HG03159 (cell line): ENCODE data around the gene TMEM258.
A peak's percentile ranks its signal among the peaks of the same experiment; 100 is the strongest.

ENCODE experiments used
- ATAC-seq: cut with Tn5 transposase; IDR thresholded peaks from one replicate; pipeline ENCODE4 v1.9.1; 2021; ENCODE audit warnings: mild to moderate bottlenecking, moderate library complexity; ENCODE audit not compliant: unreplicated experiment

The TMEM258 gene

DNA sequence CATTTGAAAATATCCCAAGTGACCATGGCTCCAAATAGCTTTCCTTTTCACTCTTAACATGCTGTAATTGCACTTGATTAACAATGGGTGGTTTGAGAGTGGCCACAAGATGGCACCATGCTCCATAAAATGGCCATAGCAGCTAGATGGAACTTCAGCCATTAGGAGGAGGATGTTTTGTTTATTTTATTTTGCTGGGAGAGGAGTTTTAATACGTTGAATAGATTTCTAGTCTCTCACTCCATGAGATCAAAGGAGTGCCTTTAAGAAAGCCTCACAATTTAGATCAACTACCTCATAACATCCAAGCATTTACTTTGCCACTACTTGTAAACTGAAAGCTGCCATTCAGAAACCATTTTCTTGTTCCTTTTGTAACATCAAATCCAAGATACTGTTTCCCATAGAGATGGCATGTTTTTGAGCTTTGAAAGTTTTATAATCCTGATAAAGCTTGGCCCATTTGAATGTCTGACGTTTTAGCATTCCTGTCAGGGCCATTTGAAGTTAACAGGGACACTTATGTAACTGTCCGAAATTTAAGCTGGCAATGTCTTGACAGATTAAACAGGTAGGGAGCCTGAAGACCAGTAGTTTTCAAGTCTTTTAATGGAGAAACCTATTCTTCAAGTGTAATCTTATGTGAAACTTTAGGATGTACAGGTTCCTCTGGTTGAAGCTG, 5.0 kb upstream of the TMEM258 start:
- ATAC-seq, result no peak

- ATAC-seq, result no peak
These were observed 3.6 kb upstream of the TMEM258 start for GRCh38 chr11:61795876-61796526.

DNA sequence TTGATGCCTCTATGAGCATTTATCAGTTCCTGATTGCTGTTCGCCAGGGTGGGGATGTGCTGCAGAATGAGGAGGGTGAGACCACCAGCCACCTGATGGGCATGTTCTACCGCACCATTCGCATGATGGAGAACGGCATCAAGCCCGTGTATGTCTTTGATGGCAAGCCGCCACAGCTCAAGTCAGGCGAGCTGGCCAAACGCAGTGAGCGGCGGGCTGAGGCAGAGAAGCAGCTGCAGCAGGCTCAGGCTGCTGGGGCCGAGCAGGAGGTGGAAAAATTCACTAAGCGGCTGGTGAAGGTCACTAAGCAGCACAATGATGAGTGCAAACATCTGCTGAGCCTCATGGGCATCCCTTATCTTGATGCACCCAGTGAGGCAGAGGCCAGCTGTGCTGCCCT, 3.1 kb upstream of the TMEM258 start:
- ATAC-seq, result no peak

GRCh38 chr11:61794579-61794978, 2.2 kb upstream of the TMEM258 start:
- ATAC-seq, result no peak

DNA sequence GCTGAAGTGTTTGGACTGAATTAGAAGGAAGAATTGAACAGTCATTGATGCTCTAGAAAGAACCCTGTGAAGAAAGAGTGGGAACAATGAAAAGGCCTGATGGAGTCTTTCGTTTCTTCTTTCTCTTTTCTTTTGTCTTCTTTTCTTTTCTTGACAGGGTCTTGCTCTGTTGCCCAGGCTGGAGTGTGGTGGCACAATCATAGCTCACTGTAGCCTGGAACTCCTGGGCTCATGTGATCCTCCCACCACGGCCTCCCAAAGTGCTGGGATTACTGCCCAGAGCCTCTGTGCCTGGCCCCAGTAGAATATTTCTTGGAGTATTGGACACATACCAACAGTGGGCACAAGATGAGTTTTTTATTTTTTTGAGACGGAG, 1.4 kb upstream of the TMEM258 start:
- no peak for ATAC-seq

DNA sequence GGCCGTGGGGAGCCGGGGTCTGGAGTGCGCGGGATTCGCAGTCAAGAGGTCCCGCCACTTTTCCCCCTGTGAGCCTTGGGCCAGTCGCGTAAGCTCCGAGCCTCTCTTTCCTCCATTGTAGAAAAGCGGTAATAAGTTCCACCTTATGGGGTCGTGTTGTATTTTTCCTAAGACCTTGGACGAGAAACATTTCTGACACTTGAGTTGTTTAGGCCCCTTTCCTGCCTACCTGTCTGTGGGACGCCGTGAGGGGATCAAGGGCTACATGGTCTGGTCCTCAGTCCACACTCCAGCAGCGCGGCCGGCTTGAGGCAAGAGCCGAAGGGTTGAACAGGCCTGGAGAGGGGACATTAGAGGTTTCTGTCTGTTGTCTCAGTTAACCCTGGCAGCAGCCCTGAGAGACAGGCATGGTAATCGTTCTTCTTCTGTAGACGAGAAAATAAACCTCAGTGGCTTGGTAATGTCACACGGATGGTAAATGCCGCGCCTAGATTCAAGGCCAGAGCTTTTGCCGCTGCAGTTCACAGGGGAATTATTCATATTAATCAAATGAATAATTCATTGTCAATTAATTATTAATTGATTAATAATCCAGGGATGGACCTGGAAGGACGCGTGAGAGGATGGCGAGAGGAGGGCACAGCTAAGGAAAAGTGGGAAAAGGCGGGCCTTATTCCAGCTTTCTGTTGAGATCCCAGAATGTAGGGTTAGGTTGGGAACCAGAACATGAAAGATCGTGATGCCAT, 857 bp upstream of the TMEM258 start:
- ATAC-seq, result peak; percentile 6

- ATAC-seq, result peak; percentile 27
These were observed 576 bp downstream of the TMEM258 start for GRCh38 chr11:61791737-61792309.

DNA sequence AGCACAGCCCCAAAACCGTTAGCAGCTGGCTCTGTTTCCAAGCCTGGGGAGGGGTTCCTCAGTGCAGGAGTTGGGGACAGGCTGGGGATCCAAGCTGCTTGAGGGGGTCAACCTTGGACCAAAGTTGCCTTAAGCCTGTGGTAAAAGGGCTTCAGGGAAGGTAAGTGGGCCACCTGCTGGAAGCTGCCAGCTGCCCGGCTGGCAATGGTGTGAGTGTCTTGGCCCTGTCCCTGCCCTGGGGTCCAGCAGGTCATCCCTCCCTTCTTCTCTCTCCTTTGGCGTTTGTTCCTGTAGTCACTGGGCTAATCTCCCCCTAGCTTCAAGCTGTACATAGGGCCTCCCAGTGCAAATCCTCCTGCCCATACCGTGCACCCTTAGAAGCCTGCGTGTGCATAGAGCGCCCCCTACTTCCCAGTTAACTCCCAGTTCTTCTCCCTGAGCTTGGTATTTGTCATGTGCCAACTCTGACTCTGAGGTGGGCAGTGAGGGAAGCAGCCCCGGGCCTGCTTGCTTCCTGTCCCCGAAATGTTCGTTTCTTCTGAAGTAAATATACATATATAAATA, 4.4 kb downstream of the TMEM258 start:
- no peak for ATAC-seq

GRCh38 chr11:61785837-61786402, 6.5 kb downstream of the TMEM258 start:
- no peak for ATAC-seq

DNA sequence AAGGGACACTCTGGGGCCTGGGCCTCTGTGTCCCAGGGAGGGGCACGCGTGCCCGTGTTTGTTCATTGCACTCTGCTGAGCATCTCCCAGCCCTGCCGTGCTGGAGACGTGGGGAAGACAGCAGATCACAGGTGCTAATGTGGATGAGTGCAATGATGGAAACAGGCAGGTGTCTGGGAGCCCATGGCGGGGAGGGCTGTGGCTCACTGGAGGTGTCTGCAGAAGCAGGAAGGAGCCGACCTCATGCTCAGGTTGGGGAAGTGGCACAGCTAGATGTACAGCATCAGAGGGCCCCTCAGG, 7.9 kb downstream of the TMEM258 start:
- ATAC-seq, result no peak

DNA sequence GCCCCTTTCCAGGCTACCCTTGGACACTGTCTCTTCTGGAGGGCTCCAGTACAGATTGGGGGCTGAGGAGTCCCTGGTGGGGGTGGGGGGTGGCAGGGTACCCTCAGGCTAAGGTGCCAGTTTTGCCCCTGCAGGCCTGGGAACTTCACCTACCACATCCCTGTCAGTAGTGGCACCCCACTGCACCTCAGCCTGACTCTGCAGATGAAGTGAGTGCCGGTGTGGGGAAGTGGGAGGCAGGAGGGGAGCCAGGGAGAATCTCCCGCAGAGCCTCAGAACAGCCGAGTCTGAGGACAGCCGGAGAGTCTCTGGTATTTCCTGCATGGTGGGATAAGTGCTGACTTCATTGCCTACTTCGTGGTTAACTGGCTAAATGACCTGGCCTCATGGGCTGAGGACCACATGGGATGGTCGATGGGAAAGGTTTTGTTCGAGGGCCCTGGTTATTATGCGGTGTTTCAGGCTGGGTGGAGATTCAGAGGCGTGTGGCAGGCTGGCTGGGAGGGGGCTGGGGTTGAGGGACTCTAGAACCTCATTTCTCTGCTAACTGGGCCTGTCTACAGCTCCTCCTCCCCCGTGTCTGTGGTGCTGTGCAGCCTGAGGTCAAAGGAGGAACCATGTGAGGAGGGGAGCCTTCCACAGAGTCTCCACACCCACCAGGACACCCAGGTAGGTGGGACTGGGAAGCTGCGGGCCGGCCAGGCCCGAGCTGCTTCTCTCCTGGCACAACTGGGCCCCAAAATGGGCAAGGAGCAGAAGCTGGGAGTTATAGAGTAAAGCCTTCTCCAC, 8.5 kb downstream of the TMEM258 start:
- ATAC-seq, result no peak

DNA sequence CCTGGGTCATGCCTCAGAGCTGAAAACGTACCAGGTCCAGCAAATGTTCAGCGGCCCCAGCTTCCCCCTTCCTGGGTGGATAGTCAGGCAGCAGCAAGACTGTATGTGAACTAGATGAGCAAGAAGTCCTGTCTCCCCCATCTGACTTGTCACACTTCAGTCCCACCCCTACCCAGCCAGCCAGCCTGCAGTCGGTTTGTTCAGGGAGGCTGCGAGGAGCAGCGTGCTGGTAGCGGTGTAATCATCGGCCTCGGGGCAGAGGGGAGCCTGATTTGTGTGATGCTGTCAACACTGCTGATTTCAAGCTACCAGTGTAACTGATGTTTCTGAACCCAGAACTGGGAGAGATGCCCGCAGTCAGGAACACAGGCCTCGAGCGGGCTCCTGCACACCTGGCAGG, 9.6 kb downstream of the TMEM258 start:
- no peak for ATAC-seq

- ATAC-seq, result no peak
These were observed 10.1 kb downstream of the TMEM258 start for GRCh38 chr11:61782299-61782698.

DNA sequence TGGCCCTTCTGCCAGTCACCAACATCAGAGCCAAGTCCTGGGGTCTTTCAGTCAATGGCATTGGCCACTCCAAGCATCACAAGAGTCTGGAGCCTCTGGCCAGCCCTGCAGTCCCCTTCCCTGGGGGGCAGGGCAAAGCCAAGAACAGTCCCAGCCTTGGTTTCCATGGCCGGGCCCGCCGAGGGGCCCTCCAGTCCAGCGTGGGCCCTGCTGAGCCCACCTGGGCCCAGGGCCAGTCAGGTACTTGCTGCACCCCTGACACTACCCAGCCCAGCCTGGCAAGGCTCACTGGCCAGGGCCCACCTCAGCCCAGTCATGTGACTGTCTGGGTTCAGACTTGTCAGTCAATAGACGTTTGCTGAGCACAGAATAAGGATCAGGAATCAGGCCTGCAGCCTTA, 10.8 kb downstream of the TMEM258 start:
- ATAC-seq, result no peak

DNA sequence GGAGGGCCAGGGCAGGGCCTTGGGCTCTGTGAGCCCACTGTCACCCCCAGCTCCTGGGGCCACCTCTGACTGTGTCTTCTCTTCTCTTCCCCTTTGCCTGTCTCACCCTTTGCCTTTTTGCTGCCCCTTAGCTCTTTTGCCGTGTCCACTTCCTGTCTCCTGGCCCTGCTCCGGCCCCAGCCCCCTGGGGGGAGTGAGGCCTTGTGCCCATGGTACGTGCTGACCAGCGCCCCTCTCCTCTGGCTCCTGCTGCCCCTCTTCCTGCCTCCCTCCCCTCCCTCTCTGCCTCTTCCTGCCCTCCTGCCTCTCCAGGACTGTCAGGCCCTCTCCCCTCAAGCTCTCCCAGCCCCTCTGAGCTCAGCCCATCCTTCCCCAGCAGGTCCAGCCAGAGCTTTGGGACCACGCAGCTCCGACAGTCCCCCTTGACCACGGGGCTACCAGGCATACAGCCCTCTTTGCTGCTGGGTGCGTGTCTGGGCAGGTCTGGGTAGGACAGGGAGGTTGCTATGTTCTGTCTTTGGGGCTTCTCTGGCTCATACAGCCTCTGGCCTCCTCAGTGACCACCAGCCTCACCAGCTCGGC, 11.7 kb downstream of the TMEM258 start:
- no peak for ATAC-seq

- no peak for ATAC-seq
These were observed 12.5 kb downstream of the TMEM258 start for GRCh38 chr11:61779666-61780525.

DNA sequence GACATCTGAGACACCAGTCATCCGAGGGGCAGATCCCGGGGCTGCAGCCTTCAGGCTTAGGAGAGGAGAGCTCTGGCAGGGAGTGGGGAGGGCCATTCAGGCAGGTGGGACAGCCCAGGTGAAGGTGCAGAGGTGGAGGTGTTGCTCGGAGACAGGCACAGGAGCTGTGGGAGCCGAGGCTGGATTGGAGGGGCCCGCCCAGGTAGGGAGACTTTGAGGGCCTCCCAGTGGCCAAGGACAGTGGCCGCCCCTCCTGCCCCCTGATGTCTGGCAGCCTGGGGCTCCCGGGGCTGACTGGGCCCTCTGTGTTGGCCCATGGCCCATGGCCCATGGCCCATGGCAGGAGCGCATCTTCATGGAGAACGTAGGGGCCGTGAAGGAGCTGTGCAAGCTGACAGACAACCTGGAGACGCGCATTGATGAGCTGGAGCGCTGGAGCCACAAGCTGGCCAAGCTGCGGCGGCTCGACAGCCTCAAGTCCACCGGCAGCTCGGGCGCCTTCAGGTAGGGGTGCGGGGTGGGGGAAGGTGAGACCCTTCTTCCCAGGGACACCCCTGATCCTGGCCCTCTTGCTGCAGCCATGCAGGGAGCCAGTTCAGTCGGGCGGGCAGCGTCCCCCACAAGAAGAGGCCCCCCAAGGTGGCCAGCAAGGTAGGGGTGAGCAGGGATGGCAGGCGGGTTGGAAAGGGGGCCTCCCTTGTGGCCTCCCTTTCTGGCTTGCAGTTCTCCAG, 13.3 kb downstream of the TMEM258 start:
- no peak for ATAC-seq

GRCh38 chr11:61778357-61778886, 14.0 kb downstream of the TMEM258 start:
- ATAC-seq, result no peak
